Measurements from ENCODE around the gene DCK.
"Not testable (repeated sequence)": the region's sequence is repeated elsewhere in the genome, so short reads cannot be mapped to it uniquely, and the experiment has no call there.

The DCK gene

DNA sequence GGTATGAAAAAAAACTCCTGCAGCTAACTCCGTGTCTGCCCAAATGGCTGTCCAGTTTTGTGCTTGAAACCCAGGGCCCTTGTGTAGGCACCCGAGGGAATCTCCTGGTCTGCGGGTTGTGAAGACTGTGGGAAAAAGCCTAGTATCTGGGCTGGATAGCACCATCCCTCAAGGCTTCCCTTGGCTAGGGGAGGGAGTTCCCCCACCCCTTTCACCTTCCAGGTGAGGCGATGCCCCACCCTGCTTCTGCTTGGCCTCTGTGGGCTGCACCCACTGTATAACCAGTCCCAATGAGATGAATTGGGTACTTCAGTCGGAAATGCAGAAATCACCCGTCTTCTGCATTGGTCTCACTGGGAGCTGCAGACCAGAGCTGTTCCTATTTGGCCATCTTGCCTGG, 11.6 kb downstream of the DCK start:
- H3K9me3 ChIP-seq (ENCODE audit: insufficient read depth, low read depth, low read length); H3K79me2 ChIP-seq (ENCODE audit: control insufficient read depth, insufficient read depth, low read length, poor library complexity); H3K9ac ChIP-seq (ENCODE audit: low read length); DNase-seq; H3K23ac ChIP-seq (ENCODE audit: low read length); H3K4me2 ChIP-seq (ENCODE audit: low read length); H3K27ac ChIP-seq (ENCODE audit: low read depth, low read length); H4K91ac ChIP-seq (ENCODE audit: low read depth, low read length); H2AK5ac ChIP-seq (ENCODE audit: low read length); H2AFZ ChIP-seq (ENCODE audit: insufficient read depth, low read length, poor library complexity); H3K79me1 ChIP-seq (ENCODE audit: low read length); H3K18ac ChIP-seq (ENCODE audit: low read length); H3K4ac ChIP-seq (ENCODE audit: low read depth, low read length); H3K36me3 ChIP-seq (ENCODE audit: control insufficient read depth in 1 of 2, insufficient read depth in 2 of 2, low read length in 2 of 2); H4K12ac ChIP-seq (ENCODE audit: low read depth, low read length); H4K8ac ChIP-seq (ENCODE audit: low read depth, low read length); H2BK5ac ChIP-seq (ENCODE audit: low read depth, low read length, poor library complexity); H3K4me3 ChIP-seq (ENCODE audit: low read depth, low read length); H3K4me1 ChIP-seq (ENCODE audit: control insufficient read depth in 1 of 2, insufficient read depth in 2 of 2, low read length in 2 of 2); H3K27me3 ChIP-seq (ENCODE audit: insufficient read depth, low read length); H3K14ac ChIP-seq (ENCODE audit: low read length); H2BK12ac ChIP-seq (ENCODE audit: low read length); H2BK120ac ChIP-seq (ENCODE audit: insufficient read depth, low read length, poor library complexity): not testable (repeated sequence)
- no CpG with 5 or more reads among the region's 6 CpGs for WGBS (ENCODE audit: extremely low coverage, insufficient coverage, insufficient read length)

DNA sequence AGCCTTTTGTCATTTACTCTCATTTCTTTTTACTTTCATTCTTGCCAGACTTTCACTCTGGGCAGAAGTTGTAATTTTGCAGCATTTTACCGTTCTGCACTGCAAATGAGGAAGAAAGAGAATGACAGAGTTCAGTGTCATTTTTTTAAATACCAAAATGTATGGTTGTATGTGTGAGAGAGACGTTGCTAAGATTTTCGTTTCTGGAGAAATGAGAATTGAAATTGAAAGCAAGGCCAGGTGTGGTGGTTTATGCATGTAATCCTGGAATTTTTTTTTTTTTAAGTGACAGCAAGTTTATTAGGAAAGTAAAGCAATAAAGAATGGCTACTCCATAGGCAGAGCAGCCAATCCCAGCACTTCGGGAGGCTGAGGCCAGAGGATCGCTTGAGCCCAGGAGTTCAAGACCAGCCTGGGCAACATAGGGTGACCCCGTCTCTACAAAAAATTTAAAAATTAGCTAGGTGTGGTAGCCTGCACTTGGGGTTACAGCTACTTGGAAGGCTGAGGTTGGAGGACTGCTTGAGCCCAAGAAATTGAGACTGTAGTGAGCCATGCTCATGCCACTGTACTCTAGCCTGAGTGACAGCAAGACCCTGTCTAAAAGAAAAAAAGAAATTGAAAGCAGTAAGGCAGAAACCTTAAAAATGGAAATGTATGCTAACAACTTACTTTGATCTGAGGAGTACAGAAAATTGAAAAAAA, 12.9 kb downstream of the DCK start:
- no peak overlapping the region for H3K4me3 ChIP-seq (ENCODE audit: low read depth, low read length)
- H3K36me3 ChIP-seq (ENCODE audit: control insufficient read depth in 1 of 2, insufficient read depth in 2 of 2, low read length in 2 of 2): peaks cover 0 to 1% of the 10 kb centered on the region in 2 experiments
- no peaks in the 10 kb centered on the region for H3K79me1 ChIP-seq (ENCODE audit: low read length)
- no peak overlapping the region for H4K91ac ChIP-seq (ENCODE audit: low read depth, low read length)
- no peak overlapping the region for H3K27ac ChIP-seq (ENCODE audit: low read depth, low read length)
- H4K8ac ChIP-seq (ENCODE audit: low read depth, low read length): no peak overlapping the region
- no peak overlapping the region for H3K9ac ChIP-seq (ENCODE audit: low read length)
- no peak overlapping the region for H3K4ac ChIP-seq (ENCODE audit: low read depth, low read length)
- no peaks in the 10 kb centered on the region for H3K9me3 ChIP-seq (ENCODE audit: insufficient read depth, low read depth, low read length)
- no peak overlapping the region for H3K14ac ChIP-seq (ENCODE audit: low read length)
- no peak overlapping the region for H4K12ac ChIP-seq (ENCODE audit: low read depth, low read length)
- H3K79me2 ChIP-seq (ENCODE audit: control insufficient read depth, insufficient read depth, low read length, poor library complexity): no peaks in the 10 kb centered on the region
- no peaks in the 10 kb centered on the region for H3K27me3 ChIP-seq (ENCODE audit: insufficient read depth, low read length)
- no peak overlapping the region for H2BK120ac ChIP-seq (ENCODE audit: insufficient read depth, low read length, poor library complexity)
- no peak overlapping the region for H3K18ac ChIP-seq (ENCODE audit: low read length)
- H3K4me1 ChIP-seq (ENCODE audit: control insufficient read depth in 1 of 2, insufficient read depth in 2 of 2, low read length in 2 of 2): no peaks in the 10 kb centered on the region
- H3K4me2 ChIP-seq (ENCODE audit: low read length): no peak overlapping the region
- H2BK5ac ChIP-seq (ENCODE audit: low read depth, low read length, poor library complexity): no peak overlapping the region
- DNase-seq: no peak
- H2AK5ac ChIP-seq (ENCODE audit: low read length): no peak overlapping the region
- H3K23ac ChIP-seq (ENCODE audit: low read length): no peak overlapping the region
- H2AFZ ChIP-seq (ENCODE audit: insufficient read depth, low read length, poor library complexity): no peak overlapping the region
- no CpG with 5 or more reads among the region's 6 CpGs for WGBS (ENCODE audit: extremely low coverage, insufficient coverage, insufficient read length)
- no peak overlapping the region for H2BK12ac ChIP-seq (ENCODE audit: low read length)

DNA sequence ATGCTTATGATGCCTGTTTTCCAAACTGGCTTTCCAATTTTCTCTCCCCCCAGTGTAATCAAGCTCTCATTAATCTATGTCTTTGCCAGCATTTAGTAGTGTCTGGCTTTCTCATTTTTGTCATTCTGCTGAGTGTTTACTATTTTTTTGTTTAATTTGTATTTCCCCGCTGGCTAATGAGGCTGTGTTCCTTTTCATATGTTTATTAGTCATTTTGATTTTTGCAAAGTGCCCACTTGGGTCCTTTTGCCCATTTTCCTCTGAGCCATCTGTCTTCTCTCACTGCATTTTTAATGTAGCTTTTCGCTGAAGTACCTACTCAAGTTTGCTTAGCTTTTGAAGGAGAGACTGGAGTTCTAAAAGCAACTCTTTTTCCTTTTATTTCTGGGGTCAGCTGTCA, 14.7 kb downstream of the DCK start:
- H3K4me1 ChIP-seq (ENCODE audit: control insufficient read depth in 1 of 2, insufficient read depth in 2 of 2, low read length in 2 of 2): no peaks in the 10 kb centered on the region

DNA sequence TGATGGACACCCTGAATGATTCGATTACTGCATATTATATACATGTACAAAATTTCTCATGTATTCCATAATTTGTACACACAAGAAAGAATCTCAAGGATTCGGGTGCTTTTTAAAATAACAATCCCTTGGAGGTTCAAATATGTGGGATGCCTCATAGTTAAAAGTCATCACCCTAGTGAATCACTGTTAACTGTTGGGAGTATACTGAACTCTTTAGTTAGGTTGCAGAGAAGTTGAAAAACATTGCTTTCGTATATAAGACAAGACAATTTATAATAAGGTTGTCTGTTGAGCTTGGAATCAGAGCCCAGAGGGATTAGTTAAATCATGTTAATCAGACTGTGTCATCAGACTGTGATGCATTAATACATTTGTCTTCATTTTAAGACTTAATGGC, 15.6 kb downstream of the DCK start:
- no peak overlapping the region for H3K27ac ChIP-seq (ENCODE audit: low read depth, low read length)
- no peak overlapping the region for H3K4me3 ChIP-seq (ENCODE audit: low read depth, low read length)
- H2AK5ac ChIP-seq (ENCODE audit: low read length): no peak overlapping the region
- WGBS (ENCODE audit: extremely low coverage, insufficient coverage, insufficient read length): no CpG with 5 or more reads among the region's 3 CpGs
- H2AFZ ChIP-seq (ENCODE audit: insufficient read depth, low read length, poor library complexity): no peak overlapping the region
- no peak overlapping the region for H3K14ac ChIP-seq (ENCODE audit: low read length)
- no peak overlapping the region for H4K12ac ChIP-seq (ENCODE audit: low read depth, low read length)
- H2BK5ac ChIP-seq (ENCODE audit: low read depth, low read length, poor library complexity): no peak overlapping the region
- H3K4me2 ChIP-seq (ENCODE audit: low read length): no peak overlapping the region
- H3K27me3 ChIP-seq (ENCODE audit: insufficient read depth, low read length): no peaks in the 10 kb centered on the region
- no peak overlapping the region for H3K18ac ChIP-seq (ENCODE audit: low read length)
- H3K79me2 ChIP-seq (ENCODE audit: control insufficient read depth, insufficient read depth, low read length, poor library complexity): no peaks in the 10 kb centered on the region
- H3K9ac ChIP-seq (ENCODE audit: low read length): no peak overlapping the region
- H4K91ac ChIP-seq (ENCODE audit: low read depth, low read length): no peak overlapping the region
- no peaks in the 10 kb centered on the region for H3K79me1 ChIP-seq (ENCODE audit: low read length)
- H4K8ac ChIP-seq (ENCODE audit: low read depth, low read length): no peak overlapping the region
- H3K4ac ChIP-seq (ENCODE audit: low read depth, low read length): no peak overlapping the region
- no peaks in the 10 kb centered on the region for H3K9me3 ChIP-seq (ENCODE audit: insufficient read depth, low read depth, low read length)
- no peak overlapping the region for H2BK12ac ChIP-seq (ENCODE audit: low read length)
- peaks cover 0 to 1% of the 10 kb centered on the region in 2 experiments for H3K36me3 ChIP-seq (ENCODE audit: control insufficient read depth in 1 of 2, insufficient read depth in 2 of 2, low read length in 2 of 2)
- H3K23ac ChIP-seq (ENCODE audit: low read length): no peak overlapping the region
- no peak overlapping the region for H2BK120ac ChIP-seq (ENCODE audit: insufficient read depth, low read length, poor library complexity)
- no peaks in the 10 kb centered on the region for H3K4me1 ChIP-seq (ENCODE audit: control insufficient read depth in 1 of 2, insufficient read depth in 2 of 2, low read length in 2 of 2)
- no peak for DNase-seq

More for the DNA sequence above, 14.7 kb downstream of the DCK start:
- Histone ChIP-seq H4K91ac (ENCODE audit: low read depth, low read length) (no peak overlapping the region), H2AK5ac (ENCODE audit: low read length) (no peak overlapping the region), H3K4me2 (ENCODE audit: low read length) (no peak overlapping the region), H3K18ac (ENCODE audit: low read length) (no peak overlapping the region), H2AFZ (ENCODE audit: insufficient read depth, low read length, poor library complexity) (no peak overlapping the region), H2BK120ac (ENCODE audit: insufficient read depth, low read length, poor library complexity) (no peak overlapping the region), H3K27ac (ENCODE audit: low read depth, low read length) (no peak overlapping the region), H3K79me2 (ENCODE audit: control insufficient read depth, insufficient read depth, low read length, poor library complexity) (no peaks in the 10 kb centered on the region), H3K9ac (ENCODE audit: low read length) (no peak overlapping the region), H3K23ac (ENCODE audit: low read length) (no peak overlapping the region), H3K4ac (ENCODE audit: low read depth, low read length) (no peak overlapping the region), H3K9me3 (ENCODE audit: insufficient read depth, low read depth, low read length) (no peaks in the 10 kb centered on the region), H3K36me3 (ENCODE audit: control insufficient read depth in 1 of 2, insufficient read depth in 2 of 2, low read length in 2 of 2) (peaks cover 0 to 1% of the 10 kb centered on the region in 2 experiments), H3K27me3 (ENCODE audit: insufficient read depth, low read length) (no peaks in the 10 kb centered on the region), H3K79me1 (ENCODE audit: low read length) (no peaks in the 10 kb centered on the region), H3K4me3 (ENCODE audit: low read depth, low read length) (no peak overlapping the region), H2BK12ac (ENCODE audit: low read length) (no peak overlapping the region), H4K8ac (ENCODE audit: low read depth, low read length) (no peak overlapping the region), H3K14ac (ENCODE audit: low read length) (no peak overlapping the region), H4K12ac (ENCODE audit: low read depth, low read length) (no peak overlapping the region), H2BK5ac (ENCODE audit: low read depth, low read length, poor library complexity) (no peak overlapping the region)
- no CpG with 5 or more reads among the region's 2 CpGs for WGBS (ENCODE audit: extremely low coverage, insufficient coverage, insufficient read length)
- no peak for DNase-seq
